PFSK-1 (cell line): Measurements from ENCODE around the gene OGDHL.

ENCODE experiments used
- FOXP2 ChIP-seq: optimal IDR thresholded peaks from 2 replicates; pipeline ENCODE3; 2011; ENCODE audit warnings: borderline replicate concordance, control low read depth, inconsistent platforms; ENCODE audit not compliant: insufficient read depth; ENCODE audit errors: extremely low read length, extremely low read depth
- POLR2AphosphoS5 ChIP-seq: IDR thresholded peaks from 2 replicates; pipeline ENCODE4 v1.6.1; 2012; ENCODE audit warnings: low read depth, mild to moderate bottlenecking, control low read depth, low read length, moderate library complexity
- REST ChIP-seq, 2 experiments: IDR thresholded peaks; 2 replicates each; pipeline versions ENCODE4 v1.6.1 to v1.8.0; 2011 to 2012; ENCODE audit warnings: low read depth in 2 of 2, low read length in 2 of 2, control low read depth in 1 of 2, inconsistent platforms in 1 of 2, mild to moderate bottlenecking in 1 of 2, moderate library complexity in 1 of 2; ENCODE audit not compliant: insufficient read depth in 1 of 2
- SIN3A ChIP-seq: IDR thresholded peaks from 2 replicates; pipeline ENCODE4 v1.6.1; 2012; ENCODE audit warnings: mild to moderate bottlenecking, low read length, moderate library complexity, borderline replicate concordance; ENCODE audit not compliant: insufficient read depth
- TAF1 ChIP-seq: IDR thresholded peaks from 2 replicates; pipeline ENCODE4 v1.6.1; 2012; ENCODE audit warnings: low read length, control low read depth, borderline replicate concordance; ENCODE audit not compliant: insufficient read depth

Gene OGDHL

GRCh38 chr10:49736564-49737113 is 25.5 kb downstream of the OGDHL start:
- TF ChIP-seq REST (IDR thresholded peaks at IDR 0.05; ENCODE audit: insufficient read depth in 1 of 2, low read depth in 2 of 2, low read length in 2 of 2) (no peak), POLR2AphosphoS5 (no peak), FOXP2 (no peak), SIN3A (no peak), TAF1 (no peak)

- TF ChIP-seq TAF1 (no peak), FOXP2 (no peak), SIN3A (no peak), POLR2AphosphoS5 (no peak), REST (IDR thresholded peaks at IDR 0.05; ENCODE audit: insufficient read depth in 1 of 2, low read depth in 2 of 2, low read length in 2 of 2) (no peak)
These were observed 26.1 kb downstream of the OGDHL start for GRCh38 chr10:49735848-49736563.

- no peak for TF ChIP-seq FOXP2
These were observed 27.0 kb downstream of the OGDHL start for GRCh38 chr10:49735161-49735560.

- TF ChIP-seq FOXP2, result no peak
- no peak for TF ChIP-seq SIN3A
- no peak for TF ChIP-seq REST (IDR thresholded peaks at IDR 0.05; ENCODE audit: insufficient read depth in 1 of 2, low read depth in 2 of 2, low read length in 2 of 2)
- TF ChIP-seq TAF1, result no peak
- no peak for TF ChIP-seq POLR2AphosphoS5
These were observed 27.4 kb downstream of the OGDHL start for GRCh38 chr10:49734676-49735075.

GRCh38 chr10:49733866-49734265 is 28.3 kb downstream of the OGDHL start:
- TF ChIP-seq SIN3A (no peak), FOXP2 (no peak), TAF1 (no peak), REST (IDR thresholded peaks at IDR 0.05; ENCODE audit: insufficient read depth in 1 of 2, low read depth in 2 of 2, low read length in 2 of 2) (no peak), POLR2AphosphoS5 (no peak)
